CD4-positive, alpha-beta T cell treated with Interleukin-15 for 4 hours (primary cell): Measurements from ENCODE around the gene SCYL1.
A peak's percentile ranks its signal among the peaks of the same experiment; 100 is the strongest.

Source experiments
- DNase-seq: peaks from one replicate; pipeline ENCODE4 v3.0.0-alpha.2; 2020; ENCODE audit warnings: low spot score

The SCYL1 gene

DNA sequence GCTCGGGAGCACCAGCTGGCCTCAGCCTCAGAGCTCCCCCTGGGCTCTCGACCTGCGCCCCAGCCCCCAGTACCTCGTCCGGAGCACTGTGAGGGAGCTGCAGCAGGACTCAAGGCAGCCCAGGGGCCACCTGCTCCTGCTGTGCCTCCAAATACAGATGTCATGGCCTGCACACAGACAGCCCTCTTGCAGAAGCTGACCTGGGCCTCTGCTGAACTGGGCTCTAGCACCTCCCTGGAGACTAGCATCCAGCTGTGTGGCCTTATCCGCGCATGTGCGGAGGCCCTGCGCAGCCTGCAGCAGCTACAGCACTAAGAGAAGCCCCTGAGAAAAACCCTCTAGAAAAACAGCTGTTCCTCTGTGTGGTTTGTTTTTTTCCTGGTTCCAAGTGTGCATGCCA lies 46.5 kb downstream of the SCYL1 start:
- DNase-seq, result no peak

DNA sequence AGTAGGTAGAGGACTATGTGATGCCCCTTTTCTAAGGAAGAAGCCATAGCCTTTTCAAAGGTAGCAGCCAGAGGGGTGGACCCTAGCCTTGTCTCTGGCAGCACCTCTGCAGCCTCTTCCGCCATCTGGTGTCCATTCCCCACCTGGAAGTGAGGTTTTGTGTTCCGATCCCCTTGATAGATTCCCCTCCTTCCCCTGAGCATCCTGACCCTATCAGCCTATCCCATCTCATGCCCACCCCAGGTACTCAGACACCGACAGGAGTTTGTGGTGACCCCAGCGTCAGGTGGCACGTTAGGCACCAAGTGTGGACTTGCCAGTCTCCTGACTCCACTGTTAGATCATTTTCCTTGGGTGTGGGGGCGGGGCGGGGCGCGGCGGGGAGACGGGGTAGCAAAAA lies 47.1 kb downstream of the SCYL1 start:
- DNase-seq, result no peak

DNA sequence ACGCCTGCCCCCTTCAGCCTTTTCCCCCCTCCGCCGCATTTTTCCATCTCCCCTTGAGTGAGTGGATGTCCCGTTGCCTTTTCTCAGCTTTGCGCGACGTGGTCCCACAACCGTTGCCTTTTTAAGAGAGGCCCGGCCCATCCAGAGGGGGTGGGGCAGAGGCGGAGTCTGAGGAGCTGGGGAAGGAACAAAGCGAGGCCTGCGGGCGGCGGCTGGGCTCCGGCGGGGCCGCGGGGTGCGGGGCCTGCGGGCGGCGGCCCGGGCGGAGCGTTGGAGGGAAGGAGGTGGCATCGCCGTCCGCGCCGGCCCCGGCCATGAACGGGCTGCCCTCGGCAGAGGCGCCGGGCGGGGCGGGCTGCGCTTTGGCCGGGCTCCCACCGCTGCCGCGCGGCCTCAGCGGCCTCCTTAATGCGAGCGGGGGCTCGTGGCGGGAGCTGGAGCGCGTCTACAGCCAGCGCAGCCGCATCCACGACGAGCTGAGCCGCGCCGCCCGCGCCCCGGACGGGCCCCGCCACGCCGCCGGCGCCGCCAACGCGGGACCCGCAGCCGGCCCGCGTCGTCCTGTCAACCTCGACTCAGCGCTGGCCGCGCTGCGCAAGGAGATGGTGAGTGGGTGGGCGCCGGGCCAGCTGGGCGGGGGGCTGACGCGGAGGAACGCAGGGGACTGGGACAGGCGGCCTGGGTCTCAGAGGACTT lies 47.6 kb downstream of the SCYL1 start, which contains the start of gene FAM89B:
FAM89B (plus strand) TSS at position 183 of the 696 bp plus-strand sequence; CDS start at position 315, 132 bp downstream.
- DNase-seq, result peak; percentile 88

DNA sequence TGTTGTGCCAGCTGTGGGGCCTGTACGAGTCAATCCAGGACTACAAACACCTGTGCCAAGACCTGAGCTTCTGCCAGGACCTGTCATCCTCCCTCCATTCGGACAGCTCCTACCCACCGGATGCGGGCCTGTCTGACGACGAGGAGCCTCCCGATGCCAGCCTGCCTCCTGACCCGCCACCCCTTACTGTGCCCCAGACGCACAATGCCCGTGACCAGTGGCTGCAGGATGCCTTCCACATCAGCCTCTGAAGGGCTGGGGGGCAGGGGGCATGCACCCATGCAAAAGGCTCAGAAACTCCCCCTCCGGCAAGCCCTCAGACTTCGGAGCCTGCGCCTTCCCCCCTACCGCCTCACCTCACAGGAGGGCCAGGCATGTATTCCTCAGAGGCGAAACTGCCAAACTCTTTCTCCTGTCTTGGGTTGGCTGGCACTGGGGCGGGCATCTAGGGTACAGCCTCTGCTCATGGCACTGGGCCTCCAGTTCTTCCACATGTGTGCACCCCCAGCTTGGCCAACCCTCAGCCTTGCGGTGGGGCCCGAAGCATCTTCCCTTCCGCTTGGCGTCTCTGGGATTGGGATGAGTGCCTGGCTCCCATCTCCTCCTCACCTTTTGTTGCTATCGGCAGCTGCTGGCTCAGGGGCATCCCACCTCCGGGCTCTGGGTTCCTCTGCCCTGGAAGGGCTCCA lies 48.7 kb downstream of the SCYL1 start:
- DNase-seq, result no peak

DNA sequence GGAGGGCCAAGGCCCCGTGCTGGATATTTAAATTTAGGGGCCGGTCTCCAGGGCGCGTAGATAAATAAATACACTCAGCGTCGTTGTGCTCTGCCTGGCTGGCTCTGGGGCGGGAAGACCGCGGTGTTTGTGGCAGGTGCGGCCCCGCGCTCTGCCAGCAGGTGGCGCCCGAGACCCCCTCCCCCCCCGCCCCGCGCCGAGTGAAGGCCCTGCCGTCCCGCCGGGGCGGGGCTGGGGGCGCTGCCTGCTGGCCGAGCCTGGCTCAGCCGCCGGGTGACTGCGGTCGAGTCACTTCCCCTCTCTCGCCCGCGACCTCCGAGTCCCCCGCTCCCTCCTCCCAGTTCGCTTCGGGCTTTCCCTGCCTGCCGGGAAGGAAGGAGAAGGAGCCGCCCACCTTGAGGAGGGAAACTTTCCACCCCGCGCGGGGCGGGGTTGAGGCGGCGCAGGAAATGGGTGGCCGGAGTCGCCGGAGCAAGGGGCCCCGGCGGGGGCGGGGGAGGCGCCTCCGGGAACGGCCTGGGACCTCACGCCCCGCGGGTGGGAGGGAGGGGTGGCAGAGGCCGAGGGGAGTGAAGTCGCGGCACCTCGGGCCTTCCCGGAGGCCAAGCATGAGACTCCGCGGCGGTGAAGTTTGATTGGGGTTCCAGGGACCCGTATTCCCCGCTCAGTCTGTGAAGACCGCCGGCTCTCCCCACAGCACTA lies 49.4 kb downstream of the SCYL1 start:
- DNase-seq, result peak; percentile 87

DNA sequence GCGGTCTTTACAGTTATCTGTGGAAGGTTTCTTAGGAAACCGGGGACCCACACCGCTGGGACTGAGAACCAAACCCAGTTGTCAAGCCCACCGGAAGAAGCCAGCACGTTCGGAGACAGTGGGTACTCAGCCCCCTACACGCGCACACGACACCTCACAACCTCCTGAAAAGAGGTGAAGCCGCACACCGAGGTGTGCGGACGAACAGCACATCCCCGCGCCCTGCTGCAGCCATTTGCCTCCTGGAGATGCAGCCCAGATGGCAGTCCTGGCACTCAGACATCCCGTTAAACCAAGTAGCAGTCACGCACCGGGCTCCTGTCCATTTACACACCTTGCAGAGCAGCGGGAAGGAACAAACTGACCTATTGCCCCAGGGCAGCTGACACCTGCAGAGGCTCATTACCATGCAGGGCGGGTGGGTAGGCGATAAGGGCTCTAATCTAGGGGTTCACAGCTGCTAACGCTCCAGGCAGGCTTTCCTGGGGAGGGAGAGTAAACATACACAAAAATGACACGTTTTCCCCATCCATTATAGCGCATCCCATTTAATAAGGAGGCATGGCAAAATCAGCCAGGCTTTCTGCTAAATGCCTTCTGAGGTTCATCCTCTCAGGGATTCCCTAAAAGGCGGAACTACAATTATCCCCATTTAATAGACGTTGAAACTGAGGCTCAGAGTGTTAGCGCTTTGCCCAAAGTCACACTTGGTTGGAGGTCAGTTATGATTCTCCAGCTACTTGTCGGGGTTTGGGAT lies 50.1 kb downstream of the SCYL1 start:
- no peak for DNase-seq

DNA sequence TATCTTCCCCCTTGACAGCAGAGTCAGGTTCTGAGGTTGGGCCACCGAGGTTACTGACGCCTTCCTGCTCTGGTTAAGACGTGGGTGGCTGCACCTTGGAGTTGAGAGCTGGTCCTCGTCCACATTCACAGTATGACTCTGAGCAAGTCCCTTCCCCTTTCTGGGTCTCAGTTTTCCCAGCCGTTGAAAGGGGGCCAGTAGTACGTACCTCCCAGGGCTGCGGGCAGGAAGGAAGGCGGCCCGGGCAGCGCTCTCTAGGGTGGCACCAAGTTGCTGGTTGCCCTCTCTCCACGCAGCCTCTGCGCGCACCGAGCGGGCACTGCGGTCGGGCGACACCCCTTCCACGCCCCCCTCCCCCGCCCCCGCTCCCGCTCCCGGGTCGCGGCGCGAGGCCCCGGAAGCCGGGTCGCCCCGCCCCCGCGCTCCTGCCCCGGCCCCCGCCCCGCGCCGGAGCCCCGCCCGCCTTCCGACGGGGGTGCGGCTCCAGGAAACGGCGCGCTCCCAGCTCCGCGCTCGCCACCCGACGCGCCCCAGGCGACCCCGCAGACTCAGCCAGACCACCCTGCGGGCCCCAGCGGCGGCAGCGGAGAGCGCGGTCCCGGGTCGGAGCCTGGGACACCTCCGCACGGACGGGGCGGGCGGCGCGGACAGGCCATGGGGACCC lies 50.8 kb downstream of the SCYL1 start, which contains the start of gene EHBP1L1:
EHBP1L1 (plus strand) TSS at position 486 of the 664 bp plus-strand sequence. CDS start 250 bp downstream, outside the sequence.
- peak; percentile 79 for DNase-seq

DNA sequence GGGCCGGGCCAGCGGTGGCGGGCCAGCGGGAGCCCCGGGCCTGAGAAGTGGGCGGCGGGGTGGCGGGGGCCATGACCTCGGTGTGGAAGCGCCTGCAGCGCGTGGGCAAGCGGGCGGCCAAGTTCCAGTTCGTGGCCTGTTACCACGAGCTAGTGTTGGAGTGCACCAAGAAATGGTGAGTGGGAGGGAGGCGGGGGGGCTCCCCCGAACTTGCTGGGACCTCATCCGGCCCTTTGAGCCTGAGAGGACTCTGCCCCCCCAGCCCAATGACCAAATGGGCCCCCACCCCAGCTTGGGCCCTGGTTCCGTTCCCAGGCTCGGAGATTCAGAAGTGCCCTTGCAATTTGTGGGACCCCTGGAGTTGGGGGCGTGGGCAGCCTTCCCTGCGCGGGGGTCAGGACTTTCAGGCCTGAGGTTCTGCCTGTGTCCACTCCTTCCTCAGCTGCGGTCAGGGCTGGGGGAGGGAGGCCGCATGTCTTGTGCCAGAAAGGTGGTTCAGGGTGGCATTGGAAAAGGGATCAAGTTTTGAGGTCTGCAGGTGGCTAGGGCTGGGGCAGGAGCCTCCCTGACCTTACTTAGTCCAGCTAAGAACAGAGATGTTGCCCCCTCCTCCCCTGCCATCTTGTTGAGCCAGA lies 51.5 kb downstream of the SCYL1 start:
- DNase-seq, result no peak

DNA sequence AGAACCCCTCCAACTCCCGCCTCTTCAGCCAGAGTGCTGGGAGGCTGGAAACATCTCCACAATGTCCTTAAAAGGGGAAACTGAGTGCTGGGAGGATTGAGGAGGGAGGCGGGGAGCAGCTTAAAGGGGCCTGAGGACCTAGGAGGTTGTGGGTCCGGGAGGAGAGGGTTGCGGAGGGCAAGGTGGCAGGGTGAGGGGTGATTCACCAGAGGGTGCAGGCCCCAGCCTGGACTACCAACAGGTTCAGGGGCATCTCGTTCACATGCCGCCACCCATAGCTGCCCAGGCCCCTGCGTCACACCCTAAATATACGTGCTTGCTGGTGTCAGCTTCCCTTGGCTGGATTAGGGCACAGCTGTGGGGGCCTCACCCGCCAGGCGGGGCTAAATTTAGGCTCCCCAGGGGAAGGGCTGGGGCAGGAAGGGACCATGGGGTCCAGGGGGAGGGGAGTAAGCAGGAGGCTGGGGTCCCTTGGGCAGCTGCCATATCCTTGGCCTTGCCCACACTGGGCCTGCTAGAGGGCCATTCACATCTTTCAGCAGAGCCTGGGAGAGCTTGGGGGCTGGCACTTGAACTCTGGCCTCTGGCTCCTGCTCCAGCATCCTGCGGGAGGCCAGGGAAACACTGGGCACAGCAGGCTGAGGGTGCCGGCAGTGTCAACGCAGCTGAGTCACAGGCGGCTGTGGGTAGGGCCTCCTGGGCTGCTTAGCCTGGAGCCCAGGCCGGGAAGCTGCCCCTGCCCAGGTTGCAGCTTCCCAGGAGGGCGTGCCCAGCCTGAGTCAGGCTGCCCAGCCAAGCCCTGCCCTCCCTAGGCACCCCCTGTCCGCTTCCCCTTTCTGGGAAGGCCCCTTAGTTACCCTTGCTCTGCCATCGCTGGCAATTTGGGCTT lies 52.2 kb downstream of the SCYL1 start:
- DNase-seq, result no peak

DNA sequence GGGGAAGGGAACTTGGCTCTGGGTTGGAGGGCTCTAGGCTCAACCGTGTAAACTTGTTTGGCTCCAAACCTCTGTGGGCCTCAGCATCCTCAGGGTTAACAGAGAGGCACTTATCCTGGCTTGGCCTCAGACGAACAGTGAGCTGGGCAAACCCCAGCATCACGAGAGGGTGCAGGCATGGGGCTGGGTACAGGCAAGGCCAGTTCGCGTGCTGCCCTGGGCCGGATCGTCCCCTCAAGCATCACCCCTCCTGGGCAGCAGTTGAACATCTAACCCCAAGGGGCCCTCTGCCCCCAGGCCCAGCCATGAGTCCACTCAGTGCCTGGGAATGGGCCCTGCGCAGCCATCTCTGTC lies 52.9 kb downstream of the SCYL1 start:
- no peak for DNase-seq

DNA sequence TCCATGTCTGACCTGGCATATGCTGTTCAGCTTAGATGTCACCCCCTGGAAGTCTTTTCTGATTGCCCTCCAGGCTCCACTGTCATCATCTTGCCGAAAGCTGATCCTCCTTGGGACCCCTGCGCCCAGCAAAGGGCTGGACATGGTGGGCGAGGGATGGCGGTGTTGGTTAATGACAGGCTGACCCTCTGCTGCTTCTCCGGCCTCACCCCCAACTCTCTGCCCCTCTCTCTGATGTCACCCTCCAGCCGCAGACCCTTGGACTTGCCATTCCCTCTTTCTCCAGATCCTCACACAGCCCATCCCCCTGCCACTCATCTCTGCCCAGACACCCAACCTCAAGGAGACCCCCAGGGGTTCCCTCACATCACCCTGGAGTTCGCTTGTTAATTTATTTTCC lies 53.3 kb downstream of the SCYL1 start:
- DNase-seq, result no peak

DNA sequence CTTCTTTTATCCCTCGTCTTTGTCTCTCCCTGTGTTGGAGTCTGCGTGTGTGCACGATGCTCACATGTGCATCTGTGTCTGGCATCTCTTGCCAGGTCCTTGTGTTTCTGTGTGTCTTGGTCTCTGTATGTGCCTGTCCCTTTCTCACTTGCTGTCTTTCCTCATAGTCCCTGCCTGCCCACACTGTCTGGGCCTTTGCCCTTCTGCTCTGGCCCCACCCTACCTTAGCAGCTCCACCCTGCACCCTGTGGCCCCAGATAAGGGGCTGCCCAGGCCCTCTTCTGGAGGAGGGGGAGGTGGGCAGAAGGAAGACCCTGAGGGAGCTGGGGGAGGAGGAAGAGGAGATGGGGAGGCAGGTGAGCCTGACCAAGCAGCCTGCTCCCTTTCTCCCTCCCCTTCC lies 53.8 kb downstream of the SCYL1 start:
- DNase-seq, result no peak

DNA sequence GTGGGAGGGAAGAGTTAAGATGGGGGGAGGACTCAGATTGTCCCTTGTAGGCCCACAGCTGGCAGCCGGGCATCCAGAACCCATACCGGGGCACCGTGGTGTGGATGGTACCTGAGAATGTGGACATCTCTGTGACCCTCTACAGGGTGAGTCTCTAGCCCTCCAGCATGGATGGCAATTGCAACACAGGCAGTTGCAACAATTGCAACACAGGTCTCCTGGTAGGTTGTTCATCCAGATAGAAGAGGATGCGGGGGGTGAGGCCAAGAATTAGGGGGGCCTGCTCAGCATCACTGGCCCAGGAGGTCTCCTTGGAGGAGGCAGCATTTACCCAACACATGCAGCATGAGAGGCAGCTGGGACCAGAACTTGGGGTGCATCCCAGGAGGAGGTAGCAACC lies 54.4 kb downstream of the SCYL1 start:
- no peak for DNase-seq

DNA sequence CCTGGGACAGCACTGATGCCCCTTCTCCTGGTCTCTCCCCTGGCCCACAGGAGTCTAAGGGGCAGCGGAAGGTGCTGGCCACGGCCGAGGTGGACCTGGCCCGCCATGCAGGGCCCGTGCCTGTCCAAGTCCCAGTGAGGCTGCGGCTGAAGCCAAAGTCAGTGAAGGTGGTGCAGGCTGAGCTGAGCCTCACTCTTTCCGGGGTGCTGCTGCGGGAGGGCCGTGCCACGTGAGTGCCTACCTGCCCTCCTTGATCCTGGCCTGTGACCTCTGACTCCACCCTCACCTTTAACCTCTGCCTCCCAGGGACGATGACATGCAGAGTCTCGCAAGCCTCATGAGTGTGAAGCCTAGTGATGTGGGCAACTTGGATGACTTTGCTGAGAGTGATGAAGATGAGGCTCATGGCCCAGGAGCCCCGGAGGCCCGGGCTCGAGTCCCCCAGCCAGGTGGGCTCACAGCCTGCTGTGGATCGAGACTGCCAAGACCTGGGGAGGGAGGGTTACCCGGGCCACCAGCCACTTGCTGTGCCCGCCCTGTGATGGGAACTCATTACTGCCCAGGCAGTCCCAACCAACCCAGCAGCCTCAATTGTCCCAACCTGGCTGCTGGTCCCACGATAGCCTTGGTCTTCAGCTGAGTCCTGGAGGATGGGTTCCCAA lies 55.3 kb downstream of the SCYL1 start:
- DNase-seq, result no peak

DNA sequence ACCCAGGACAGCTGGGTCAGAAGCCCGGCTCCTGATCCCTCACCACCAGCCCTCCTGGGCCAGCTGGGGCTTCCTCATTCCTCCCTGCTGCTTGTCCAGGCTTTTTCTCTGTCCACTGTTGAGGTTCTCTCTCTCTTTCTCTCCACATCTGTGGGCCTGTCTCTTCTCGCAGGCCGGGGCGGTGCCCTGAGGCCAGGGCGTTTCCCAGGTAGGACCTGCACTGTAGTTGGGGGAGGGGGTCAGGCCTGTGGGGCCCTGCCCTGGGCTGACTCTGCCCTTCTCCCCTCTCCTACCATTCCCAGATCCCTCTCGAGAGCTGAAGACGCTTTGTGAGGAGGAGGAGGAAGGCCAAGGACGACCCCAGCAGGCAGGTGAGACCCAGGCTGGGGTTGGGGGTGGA lies 55.9 kb downstream of the SCYL1 start:
- no peak for DNase-seq

DNA sequence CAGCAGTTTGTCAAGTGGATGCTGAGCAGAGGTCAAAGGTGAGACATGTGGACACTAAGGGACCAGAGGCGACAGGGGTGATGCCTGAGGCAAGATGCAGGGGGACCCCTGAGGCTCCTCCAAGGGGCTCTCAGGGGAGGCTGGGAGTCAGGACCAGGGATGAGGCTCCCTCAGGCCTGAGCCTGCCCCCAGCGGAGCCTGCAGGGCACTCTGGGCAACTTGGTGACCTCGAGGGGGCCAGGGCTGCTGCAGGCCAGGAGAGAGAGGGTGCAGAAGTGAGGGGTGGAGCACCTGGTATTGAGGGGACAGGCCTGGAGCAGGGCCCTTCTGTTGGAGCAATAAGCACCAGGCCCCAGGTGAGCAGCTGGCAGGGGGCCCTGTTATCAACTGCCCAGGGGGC lies 57.0 kb downstream of the SCYL1 start:
- no peak for DNase-seq

DNA sequence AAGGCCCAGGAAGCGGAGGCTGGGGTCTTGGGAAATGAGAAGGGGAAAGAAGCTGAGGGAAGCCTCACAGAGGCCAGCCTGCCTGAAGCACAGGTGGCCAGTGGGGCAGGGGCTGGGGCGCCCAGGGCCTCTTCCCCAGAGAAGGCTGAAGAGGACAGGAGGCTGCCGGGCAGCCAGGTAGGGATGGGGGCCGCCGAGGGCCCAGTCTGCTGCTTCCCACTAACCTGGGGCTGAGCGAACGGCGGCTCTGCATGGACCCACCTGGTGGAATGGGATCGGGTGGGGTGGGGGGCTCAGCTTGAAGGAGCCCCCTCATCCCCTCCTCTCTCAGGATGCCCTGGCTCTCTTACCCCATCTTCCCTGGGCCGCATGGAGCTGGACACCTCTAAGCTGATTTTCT lies 58.7 kb downstream of the SCYL1 start:
- no peak for DNase-seq

DNA sequence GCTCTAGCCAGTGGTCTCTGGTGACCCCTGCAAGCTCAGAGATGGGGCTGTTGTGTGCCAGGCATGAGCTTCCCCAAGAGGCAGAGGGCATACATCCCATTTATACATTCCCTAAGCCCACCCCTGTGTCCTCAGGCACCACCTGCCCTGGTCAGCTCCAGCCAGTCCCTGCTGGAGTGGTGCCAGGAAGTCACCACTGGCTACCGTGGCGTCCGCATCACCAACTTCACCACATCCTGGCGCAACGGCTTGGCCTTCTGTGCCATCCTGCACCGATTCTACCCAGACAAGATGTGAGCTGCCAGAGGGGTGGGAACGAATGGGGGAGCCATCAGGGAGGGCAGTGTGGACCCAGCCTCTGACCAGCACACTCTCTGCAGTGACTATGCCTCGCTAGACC lies 59.2 kb downstream of the SCYL1 start:
- no peak for DNase-seq

DNA sequence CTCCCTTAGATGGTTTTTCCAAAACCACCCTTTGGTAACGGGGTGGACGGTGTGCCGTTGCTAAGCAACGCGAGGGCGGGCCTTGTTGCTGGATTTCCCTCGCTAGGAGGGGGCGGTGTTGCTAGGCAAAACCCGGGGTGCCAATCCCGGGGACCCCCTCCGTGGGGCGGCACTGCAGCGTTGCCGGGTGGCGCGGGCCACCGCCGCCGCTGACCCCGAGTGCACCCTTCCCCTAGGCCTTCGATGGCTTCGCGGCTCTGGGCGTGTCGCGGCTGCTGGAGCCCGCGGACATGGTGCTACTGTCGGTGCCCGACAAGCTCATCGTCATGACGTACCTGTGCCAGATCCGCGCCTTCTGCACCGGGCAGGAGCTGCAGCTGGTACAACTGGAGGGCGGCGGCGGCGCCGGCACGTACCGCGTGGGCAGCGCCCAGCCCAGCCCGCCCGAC lies 59.9 kb downstream of the SCYL1 start:
- no peak for DNase-seq
